PC-9 (cell line): ENCODE measurements around the gene DDX56.

ENCODE experiments used
- CTCF ChIP-seq: fragments of 200-600 bp; sonication (generic); conservative IDR thresholded peaks from 2 replicates; pipeline ENCODE4 v1.6.1; 2017; ENCODE audit warnings: mixed run types, antibody characterized with exemption, mild to moderate bottlenecking, moderate library complexity
- EZH2 ChIP-seq: fragments of 200-600 bp; sonication (generic); IDR thresholded peaks from 2 replicates; pipeline ENCODE4 v1.8.0; 2017; ENCODE audit warnings: antibody characterized with exemption, low read depth

GRCh38 chr7:44547536-44548231, 26.0 kb downstream of the DDX56 start:
- TF ChIP-seq CTCF (no peak), EZH2 (no peak)
